Neural cell (in vitro differentiated cells): ENCODE data around the gene FBRSL1. TPM values are rescaled to one million over a fixed set of nuclear protein-coding genes. Genes with fewer than 3 reads are reported as not detected.

Experiments
- H2AFZ ChIP-seq: fragments of 200-600, 300-800 bp; sonication (generic), shearing (Covaris generic); 2 replicates; pipeline ENCODE4 v1.6.0; 2014; ENCODE audit warnings: low read depth, mild to moderate bottlenecking, antibody characterized with exemption, low read length, moderate library complexity
- H3F3A ChIP-seq: fragments of 200-600 bp; shearing (Covaris generic); 2 replicates; pipeline ENCODE4 v1.6.1; 2016; ENCODE audit warnings: mild to moderate bottlenecking, moderate library complexity, mixed read lengths, antibody characterized with exemption, low read length; ENCODE audit not compliant: insufficient read depth, poor library complexity, severe bottlenecking
- H3K27ac ChIP-seq: fragments of 200-600, 300-800 bp; sonication (generic), shearing (Covaris generic); 2 replicates; pipeline ENCODE4 v1.5.1; 2014; ENCODE audit warnings: mild to moderate bottlenecking, low read length, moderate library complexity
- H3K27me3 ChIP-seq: fragments of 300-800, 200-600 bp; sonication (generic), shearing (Covaris generic); 2 replicates; pipeline ENCODE4 v1.6.0; 2014; ENCODE audit warnings: mild to moderate bottlenecking, low read depth, low read length, moderate library complexity; ENCODE audit not compliant: insufficient read depth
- H3K36me3 ChIP-seq: fragments of 300-800, 200-600 bp; sonication (generic), shearing (Covaris generic); 2 replicates; pipeline ENCODE4 v1.5.1; 2014; ENCODE audit warnings: mild to moderate bottlenecking, antibody characterized with exemption, low read length, moderate library complexity; ENCODE audit not compliant: insufficient read depth
- H3K4me2 ChIP-seq: fragments of 300-800, 200-600 bp; sonication (generic), shearing (Covaris generic); 2 replicates; pipeline ENCODE4 v1.6.0; 2014; ENCODE audit warnings: mild to moderate bottlenecking, low read length
- H3K4me3 ChIP-seq: fragments of 300-800, 200-600 bp; sonication (generic), shearing (Covaris generic); 2 replicates; pipeline ENCODE4 v1.5.1; 2014; ENCODE audit warnings: mild to moderate bottlenecking, low read length, moderate library complexity
- H3K79me2 ChIP-seq: fragments of 200-600 bp; shearing (Covaris generic); replicated peaks from 2 replicates; pipeline ENCODE4 v1.6.0; 2014; ENCODE audit warnings: mild to moderate bottlenecking, low read length, moderate library complexity; ENCODE audit not compliant: insufficient read depth
- H3K9ac ChIP-seq: fragments of 300-800, 200-600 bp; sonication (generic), shearing (Covaris generic); 2 replicates; pipeline ENCODE4 v1.6.1; 2016; ENCODE audit warnings: mild to moderate bottlenecking, low read length, mixed read lengths
- H3K9me2 ChIP-seq: fragments of 200-600 bp; shearing (Covaris generic); 2 replicates; pipeline ENCODE4 v1.6.1; 2016; ENCODE audit warnings: mild to moderate bottlenecking, low read length, mixed read lengths; ENCODE audit not compliant: insufficient read depth
- H3K9me3 ChIP-seq: fragments of 200-600, 300-800 bp; sonication (generic), shearing (Covaris generic); 2 replicates; pipeline ENCODE4 v1.6.1; 2016; ENCODE audit warnings: mild to moderate bottlenecking, mixed run types, low read length, moderate library complexity, mixed read lengths
- H4K20me1 ChIP-seq: fragments of 200-600 bp; shearing (Covaris generic); 2 replicates; pipeline ENCODE4 v1.6.1; 2016; ENCODE audit warnings: mild to moderate bottlenecking, mixed run types; ENCODE audit not compliant: insufficient read depth
- EP300 ChIP-seq: fragments of 450-650 bp; conservative IDR thresholded peaks from 2 replicates; pipeline ENCODE4 v1.6.1; 2014; ENCODE audit warnings: antibody characterized with exemption, mild to moderate bottlenecking, moderate library complexity; ENCODE audit not compliant: poor library complexity, severe bottlenecking
- EZH2 ChIP-seq: fragments of 200-600, 300-800 bp; shearing (Covaris generic), sonication (generic); IDR thresholded peaks from 2 replicates; pipeline ENCODE4 v1.6.1; 2014; ENCODE audit warnings: antibody characterized with exemption, low read length, borderline replicate concordance, mild to moderate bottlenecking; ENCODE audit not compliant: insufficient read depth, poor library complexity, severe bottlenecking
- MXI1 ChIP-seq: fragments of 450-650 bp; conservative IDR thresholded peaks from 2 replicates; pipeline ENCODE4 v1.6.1; 2014; ENCODE audit warnings: antibody characterized with exemption, mild to moderate bottlenecking; ENCODE audit not compliant: poor library complexity, severe bottlenecking
- POLR2AphosphoS5 ChIP-seq: IDR thresholded peaks from 2 replicates; pipeline ENCODE4 v1.6.1; 2012
- RAD21 ChIP-seq: fragments of 450-650 bp; conservative IDR thresholded peaks from 2 replicates; pipeline ENCODE4 v1.6.1; 2014; ENCODE audit warnings: antibody characterized with exemption, mild to moderate bottlenecking, moderate library complexity
- SMC3 ChIP-seq: fragments of 450-650 bp; conservative IDR thresholded peaks from 2 replicates; pipeline ENCODE4 v1.6.1; 2014; ENCODE audit warnings: antibody characterized with exemption, mild to moderate bottlenecking, moderate library complexity; ENCODE audit not compliant: poor library complexity
- TAF1 ChIP-seq: IDR thresholded peaks from 2 replicates; pipeline ENCODE4 v1.6.1; 2012; ENCODE audit warnings: low read depth
- polyA plus RNA-seq: library from polyadenylated mRNA; depleted of rRNA; stranded (reverse); fragments of >200 nt; gene quantifications from 2 replicates; pipeline ENCODE4 v1.2.3, GENCODE V29; 2014
- TF ChIP-seq, protein P1 (sequence below): IDR thresholded peaks from 2 replicates; pipeline ENCODE4 v1.6.1; 2012; ENCODE audit warnings: borderline replicate concordance
- TF ChIP-seq, protein P2 (sequence below): fragments of 450-650 bp; IDR thresholded peaks from 2 replicates; pipeline ENCODE4 v1.5.1; 2014; ENCODE audit warnings: antibody characterized with exemption, mild to moderate bottlenecking, moderate library complexity; ENCODE audit not compliant: poor library complexity, severe bottlenecking

FBRSL1 gene
- polyA plus RNA-seq, 1 donor from 2014 or later = 11.9 TPM

DNA sequence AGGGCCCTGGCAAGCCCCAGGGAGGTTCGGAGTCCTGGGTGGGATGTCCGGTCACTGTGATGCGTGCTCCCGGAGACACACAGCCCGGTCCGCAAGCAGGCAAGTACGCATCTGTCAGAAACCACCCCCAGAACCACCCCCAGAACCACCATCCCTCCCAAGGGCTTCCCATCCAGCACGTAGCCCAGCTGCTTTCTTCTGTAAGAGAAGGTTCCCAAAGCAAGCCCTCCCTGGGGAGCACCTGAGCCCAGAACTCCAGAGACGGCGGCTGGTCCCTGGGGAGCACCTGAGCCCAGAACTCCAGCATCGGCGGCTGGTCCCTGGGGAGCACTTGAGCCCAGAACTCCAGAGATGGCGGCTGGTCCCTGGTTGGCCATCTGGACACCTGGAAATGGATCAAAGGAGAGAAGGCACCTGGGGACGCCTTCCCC, 2.6 kb upstream of the FBRSL1 start:
- Histone ChIP-seq H2AFZ (no peak overlapping the region), H3F3A (no peaks in the 10 kb centered on the region), H4K20me1 (peaks cover 8% of the 10 kb centered on the region), H3K9me3 (no peaks in the 10 kb centered on the region), H3K27ac (no peak overlapping the region), H3K4me3 (no peak overlapping the region), H3K36me3 (no peaks in the 10 kb centered on the region), H3K4me2 (no peak overlapping the region), H3K9me2 (no peaks in the 10 kb centered on the region), H3K27me3 (no peaks in the 10 kb centered on the region), H3K79me2 (peaks cover 17% of the 10 kb centered on the region), H3K9ac (no peak overlapping the region)
- TF ChIP-seq TAF1 (no peak), SMC3 (no peak), POLR2AphosphoS5 (no peak), RAD21 (no peak), MXI1 (no peak), EZH2 (no peak), EP300 (no peak)
- TF ChIP-seq, protein P1, sequence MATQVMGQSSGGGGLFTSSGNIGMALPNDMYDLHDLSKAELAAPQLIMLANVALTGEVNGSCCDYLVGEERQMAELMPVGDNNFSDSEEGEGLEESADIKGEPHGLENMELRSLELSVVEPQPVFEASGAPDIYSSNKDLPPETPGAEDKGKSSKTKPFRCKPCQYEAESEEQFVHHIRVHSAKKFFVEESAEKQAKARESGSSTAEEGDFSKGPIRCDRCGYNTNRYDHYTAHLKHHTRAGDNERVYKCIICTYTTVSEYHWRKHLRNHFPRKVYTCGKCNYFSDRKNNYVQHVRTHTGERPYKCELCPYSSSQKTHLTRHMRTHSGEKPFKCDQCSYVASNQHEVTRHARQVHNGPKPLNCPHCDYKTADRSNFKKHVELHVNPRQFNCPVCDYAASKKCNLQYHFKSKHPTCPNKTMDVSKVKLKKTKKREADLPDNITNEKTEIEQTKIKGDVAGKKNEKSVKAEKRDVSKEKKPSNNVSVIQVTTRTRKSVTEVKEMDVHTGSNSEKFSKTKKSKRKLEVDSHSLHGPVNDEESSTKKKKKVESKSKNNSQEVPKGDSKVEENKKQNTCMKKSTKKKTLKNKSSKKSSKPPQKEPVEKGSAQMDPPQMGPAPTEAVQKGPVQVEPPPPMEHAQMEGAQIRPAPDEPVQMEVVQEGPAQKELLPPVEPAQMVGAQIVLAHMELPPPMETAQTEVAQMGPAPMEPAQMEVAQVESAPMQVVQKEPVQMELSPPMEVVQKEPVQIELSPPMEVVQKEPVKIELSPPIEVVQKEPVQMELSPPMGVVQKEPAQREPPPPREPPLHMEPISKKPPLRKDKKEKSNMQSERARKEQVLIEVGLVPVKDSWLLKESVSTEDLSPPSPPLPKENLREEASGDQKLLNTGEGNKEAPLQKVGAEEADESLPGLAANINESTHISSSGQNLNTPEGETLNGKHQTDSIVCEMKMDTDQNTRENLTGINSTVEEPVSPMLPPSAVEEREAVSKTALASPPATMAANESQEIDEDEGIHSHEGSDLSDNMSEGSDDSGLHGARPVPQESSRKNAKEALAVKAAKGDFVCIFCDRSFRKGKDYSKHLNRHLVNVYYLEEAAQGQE = no peak
- TF ChIP-seq, protein P2, sequence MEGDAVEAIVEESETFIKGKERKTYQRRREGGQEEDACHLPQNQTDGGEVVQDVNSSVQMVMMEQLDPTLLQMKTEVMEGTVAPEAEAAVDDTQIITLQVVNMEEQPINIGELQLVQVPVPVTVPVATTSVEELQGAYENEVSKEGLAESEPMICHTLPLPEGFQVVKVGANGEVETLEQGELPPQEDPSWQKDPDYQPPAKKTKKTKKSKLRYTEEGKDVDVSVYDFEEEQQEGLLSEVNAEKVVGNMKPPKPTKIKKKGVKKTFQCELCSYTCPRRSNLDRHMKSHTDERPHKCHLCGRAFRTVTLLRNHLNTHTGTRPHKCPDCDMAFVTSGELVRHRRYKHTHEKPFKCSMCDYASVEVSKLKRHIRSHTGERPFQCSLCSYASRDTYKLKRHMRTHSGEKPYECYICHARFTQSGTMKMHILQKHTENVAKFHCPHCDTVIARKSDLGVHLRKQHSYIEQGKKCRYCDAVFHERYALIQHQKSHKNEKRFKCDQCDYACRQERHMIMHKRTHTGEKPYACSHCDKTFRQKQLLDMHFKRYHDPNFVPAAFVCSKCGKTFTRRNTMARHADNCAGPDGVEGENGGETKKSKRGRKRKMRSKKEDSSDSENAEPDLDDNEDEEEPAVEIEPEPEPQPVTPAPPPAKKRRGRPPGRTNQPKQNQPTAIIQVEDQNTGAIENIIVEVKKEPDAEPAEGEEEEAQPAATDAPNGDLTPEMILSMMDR = no peak

DNA sequence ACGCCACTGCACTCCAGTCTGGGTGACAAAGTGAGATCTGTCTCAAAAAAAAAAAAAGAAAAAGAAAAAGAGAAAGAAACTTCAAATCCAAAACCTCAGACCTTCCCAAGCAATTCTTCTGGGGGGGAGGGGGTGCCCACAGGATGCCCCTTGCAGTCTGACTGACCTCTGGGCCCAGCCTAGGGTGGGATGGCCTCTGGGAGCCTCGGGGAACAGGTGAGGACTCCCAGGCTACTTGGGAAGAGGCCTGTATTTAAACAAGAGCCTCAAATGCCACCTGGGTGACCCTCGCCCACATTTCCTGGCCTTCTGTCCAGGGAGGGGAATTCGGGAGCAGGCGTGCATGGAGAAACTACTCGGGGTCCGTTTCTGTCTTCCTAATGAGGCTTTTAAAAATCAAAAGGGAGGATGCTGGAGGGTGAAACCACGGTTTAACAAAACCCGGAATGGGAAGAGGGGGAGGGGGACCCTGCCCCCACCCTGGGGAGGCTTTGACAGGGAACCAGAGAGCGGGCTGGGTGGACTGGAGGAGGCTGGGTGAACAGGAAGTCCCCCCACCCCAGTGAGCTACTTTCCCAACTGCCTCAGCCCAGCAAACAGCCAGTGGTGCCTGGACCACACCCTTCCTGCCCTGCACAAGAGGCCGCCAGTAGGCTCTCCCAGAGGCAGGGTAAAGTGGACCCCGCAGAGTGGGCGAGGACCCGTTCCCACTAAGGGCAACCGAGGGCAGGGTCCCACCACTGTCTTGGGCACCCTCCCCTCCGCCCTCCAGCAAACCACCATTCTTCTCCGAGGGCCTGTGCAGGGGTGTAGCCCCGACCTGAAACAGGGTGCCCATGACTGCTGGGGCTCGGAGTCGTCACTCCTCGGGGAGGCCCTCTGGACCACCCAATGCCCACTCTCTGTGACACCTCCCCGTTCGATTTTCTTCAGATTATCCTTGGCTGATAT, 1.5 kb upstream of the FBRSL1 start:
- H3K4me3 ChIP-seq = peak overlapping the region; percentile 67
- H3K27ac ChIP-seq = no peak overlapping the region

More for the DNA sequence above, 1.5 kb upstream of the FBRSL1 start:
- no peaks in the 10 kb centered on the region for H3K36me3 ChIP-seq
- H3K9me2 ChIP-seq = no peaks in the 10 kb centered on the region
- no peaks in the 10 kb centered on the region for H3K9me3 ChIP-seq
- H2AFZ ChIP-seq = no peak overlapping the region
- H3K4me2 ChIP-seq = no peak overlapping the region
- TF ChIP-seq TAF1 = no peak
- TF ChIP-seq EZH2 = no peak
- no peak for TF ChIP-seq RAD21
- TF ChIP-seq SMC3 = no peak
- no peak for TF ChIP-seq MXI1
- TF ChIP-seq POLR2AphosphoS5 = no peak
- no peak for TF ChIP-seq EP300
- TF ChIP-seq, protein P2 = no peak
- TF ChIP-seq, protein P1 = no peak
- H4K20me1 ChIP-seq = peaks cover 17% of the 10 kb centered on the region
- H3K79me2 ChIP-seq = peaks cover 27% of the 10 kb centered on the region
- no peaks in the 10 kb centered on the region for H3K27me3 ChIP-seq
- no peak overlapping the region for H3K9ac ChIP-seq
- H3F3A ChIP-seq = no peaks in the 10 kb centered on the region
